IMR-90 (cell line): ENCODE results near the gene ADAMTSL5.

Experiments used
- CEBPB ChIP-seq: IDR thresholded peaks from 2 replicates; pipeline ENCODE4 v1.6.1; 2012; ENCODE audit warnings: low read depth, low read length, improper control_type of control experiment
- CHD1 ChIP-seq: IDR thresholded peaks from 2 replicates; pipeline ENCODE4 v1.6.1; 2012; ENCODE audit warnings: low read depth, low read length, improper control_type of control experiment
- CTCF ChIP-seq: conservative IDR thresholded peaks from 2 replicates; pipeline ENCODE4 v1.5.1; 2012; ENCODE audit warnings: mild to moderate bottlenecking, low read depth, low read length, improper control_type of control experiment
- POLR2A ChIP-seq: IDR thresholded peaks from 2 replicates; pipeline ENCODE4 v1.6.1; 2012; ENCODE audit warnings: mild to moderate bottlenecking, low read depth, low read length
- RFX5 ChIP-seq: IDR thresholded peaks from 2 replicates; pipeline ENCODE4 v1.8.0; 2012; ENCODE audit warnings: low read depth, mild to moderate bottlenecking, low read length, moderate library complexity
- SMC3 ChIP-seq: fragments of 150-350 bp; IDR thresholded peaks from 2 replicates; pipeline ENCODE4 v1.6.1; 2016; ENCODE audit warnings: low read depth, mild to moderate bottlenecking, antibody characterized with exemption, low read length, moderate library complexity
- TF ChIP-seq, protein P1 (sequence below): fragments of 150-350 bp; IDR thresholded peaks from 2 replicates; pipeline ENCODE4 v1.6.1; 2016; ENCODE audit warnings: low read depth, mild to moderate bottlenecking, low read length, moderate library complexity, borderline replicate concordance

- no peak for TF ChIP-seq CTCF
- no peak for TF ChIP-seq POLR2A
- no peak for TF ChIP-seq RFX5
- no peak for TF ChIP-seq CEBPB
- TF ChIP-seq, protein P1, sequence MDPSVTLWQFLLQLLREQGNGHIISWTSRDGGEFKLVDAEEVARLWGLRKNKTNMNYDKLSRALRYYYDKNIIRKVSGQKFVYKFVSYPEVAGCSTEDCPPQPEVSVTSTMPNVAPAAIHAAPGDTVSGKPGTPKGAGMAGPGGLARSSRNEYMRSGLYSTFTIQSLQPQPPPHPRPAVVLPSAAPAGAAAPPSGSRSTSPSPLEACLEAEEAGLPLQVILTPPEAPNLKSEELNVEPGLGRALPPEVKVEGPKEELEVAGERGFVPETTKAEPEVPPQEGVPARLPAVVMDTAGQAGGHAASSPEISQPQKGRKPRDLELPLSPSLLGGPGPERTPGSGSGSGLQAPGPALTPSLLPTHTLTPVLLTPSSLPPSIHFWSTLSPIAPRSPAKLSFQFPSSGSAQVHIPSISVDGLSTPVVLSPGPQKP, result no peak
- no peak for TF ChIP-seq CHD1
- no peak for TF ChIP-seq SMC3
These were observed 1.2 kb downstream of the ADAMTSL5 start for GRCh38 chr19:1511318-1512317.
